NK-92 (cell line): ENCODE results near the gene PUS1.

Source experiments
- DNase-seq: peaks from one replicate; lab custom pipeline; 2025; ENCODE audit not compliant: unreplicated experiment; lab: John Stamatoyannopoulos, UW

PUS1 gene

GRCh38 chr12:131902332-131903241 is 26.5 kb upstream of the PUS1 start:
- DNase-seq, result no peak

- DNase-seq, result no peak
These were observed 25.5 kb upstream of the PUS1 start for GRCh38 chr12:131903270-131904255.

- no peak for DNase-seq
These were observed 24.7 kb upstream of the PUS1 start for GRCh38 chr12:131904346-131904745.

DNA sequence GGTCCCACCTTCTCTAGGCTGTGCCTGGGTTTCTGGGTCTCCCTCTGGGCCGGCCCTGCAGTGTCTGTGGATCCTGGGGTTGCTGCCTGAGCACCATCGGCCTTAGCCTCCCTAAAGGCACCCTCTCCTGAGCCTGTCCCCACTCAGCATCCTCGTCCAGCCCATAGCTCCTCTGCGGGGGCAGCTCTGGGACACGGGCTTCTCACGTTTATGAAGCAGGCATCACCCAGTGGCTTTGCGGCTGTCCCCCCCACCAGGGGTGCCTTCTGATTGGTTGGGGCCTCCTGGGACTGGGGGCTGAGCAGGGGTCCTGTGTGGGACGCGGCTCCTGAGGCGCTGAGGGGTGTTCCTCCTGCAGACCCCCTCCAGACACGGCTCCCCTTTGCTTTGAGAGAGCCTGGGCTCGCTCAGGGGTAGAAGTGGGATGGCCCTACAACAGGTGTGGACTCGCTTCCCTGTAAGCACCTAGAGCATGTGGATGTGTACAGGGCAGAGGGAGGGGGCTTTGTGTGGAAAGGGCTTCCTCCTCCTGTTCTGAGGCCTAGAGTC is 23.9 kb upstream of the PUS1 start:
- DNase-seq, result no peak

- no peak for DNase-seq
These were observed 23.4 kb upstream of the PUS1 start for GRCh38 chr12:131905630-131906091.

GRCh38 chr12:131907379-131908091 is 21.5 kb upstream of the PUS1 start:
- DNase-seq, result no peak

DNA sequence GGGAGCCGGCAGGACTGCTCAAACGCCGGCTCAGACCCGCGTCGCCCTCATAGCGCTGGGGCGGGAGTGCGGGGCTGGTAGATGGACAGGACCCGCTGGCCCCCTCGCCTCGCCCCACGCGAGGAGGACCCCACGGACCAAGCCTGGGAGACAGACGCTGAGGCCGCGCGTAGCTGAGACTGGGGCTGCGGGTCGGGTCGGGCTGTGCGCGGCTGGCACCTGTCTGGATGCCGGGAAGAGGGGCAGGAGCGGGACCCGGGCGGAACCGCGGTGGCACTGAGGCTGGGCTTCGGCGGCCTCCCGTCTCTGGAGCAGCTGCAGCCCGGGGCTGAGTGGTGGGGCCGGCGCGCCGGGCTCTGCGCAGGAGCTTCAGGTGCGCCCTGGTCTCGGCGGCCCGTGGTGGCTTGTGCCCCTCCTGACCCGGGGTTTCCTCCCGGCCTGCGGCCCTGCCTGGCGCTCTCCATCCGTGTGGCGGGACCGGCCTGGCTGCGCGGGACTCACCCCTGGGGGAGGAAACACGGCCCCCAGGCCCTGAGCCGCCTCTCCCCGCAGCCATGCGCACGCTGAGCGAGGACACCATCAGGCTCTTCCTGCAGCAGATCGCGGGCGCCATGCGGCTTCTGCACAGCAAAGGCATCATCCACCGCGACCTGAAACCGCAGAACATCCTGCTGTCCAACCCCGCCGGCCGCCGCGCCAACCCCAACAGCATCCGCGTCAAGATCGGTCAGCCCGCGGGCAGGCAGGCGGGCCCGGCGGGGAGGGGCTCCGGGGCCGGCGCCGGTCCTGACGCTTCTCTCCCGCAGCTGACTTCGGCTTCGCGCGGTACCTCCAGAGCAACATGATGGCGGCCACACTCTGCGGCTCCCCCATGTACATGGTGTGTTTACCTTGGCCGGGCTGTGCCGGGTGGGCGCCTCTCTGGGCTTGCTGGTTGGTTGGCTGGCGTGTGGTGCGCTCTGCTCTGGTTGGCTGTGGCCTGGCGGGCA is 20.7 kb upstream of the PUS1 start:
- DNase-seq, result no peak

DNA sequence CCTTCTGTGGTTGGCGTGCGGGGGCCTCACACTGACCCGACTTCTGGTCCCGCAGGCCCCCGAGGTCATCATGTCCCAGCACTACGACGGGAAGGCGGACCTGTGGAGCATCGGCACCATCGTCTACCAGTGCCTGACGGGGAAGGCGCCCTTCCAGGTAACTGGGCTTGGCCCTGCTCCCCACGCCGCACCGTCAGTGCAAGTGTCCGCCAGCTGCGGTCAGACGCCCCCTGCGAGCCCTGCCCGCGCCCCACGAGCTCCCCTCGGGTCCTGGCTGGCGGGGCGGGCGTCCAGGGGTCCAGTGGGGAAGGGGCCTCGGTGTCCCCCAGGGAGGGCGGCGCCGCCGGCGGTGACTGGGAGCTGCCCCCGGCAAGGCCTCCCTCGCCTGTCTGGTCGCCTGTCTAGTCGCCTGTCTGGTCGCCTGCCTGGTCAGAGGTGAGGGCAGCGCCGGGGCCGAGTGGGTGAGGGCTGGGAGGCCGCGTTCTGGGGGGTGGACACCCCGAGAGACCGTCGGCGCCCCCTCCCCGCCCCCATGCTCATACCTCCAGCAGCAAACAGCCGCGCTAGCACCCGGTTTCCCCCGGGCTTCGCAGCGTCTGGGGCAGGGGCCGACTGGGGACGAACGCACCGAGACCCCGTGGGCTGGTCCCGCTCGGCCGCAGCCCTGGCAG is 19.9 kb upstream of the PUS1 start:
- DNase-seq, result no peak

GRCh38 chr12:131909752-131910219 is 19.3 kb upstream of the PUS1 start:
- no peak for DNase-seq

GRCh38 chr12:131910302-131911027 is 18.6 kb upstream of the PUS1 start:
- DNase-seq, result no peak

DNA sequence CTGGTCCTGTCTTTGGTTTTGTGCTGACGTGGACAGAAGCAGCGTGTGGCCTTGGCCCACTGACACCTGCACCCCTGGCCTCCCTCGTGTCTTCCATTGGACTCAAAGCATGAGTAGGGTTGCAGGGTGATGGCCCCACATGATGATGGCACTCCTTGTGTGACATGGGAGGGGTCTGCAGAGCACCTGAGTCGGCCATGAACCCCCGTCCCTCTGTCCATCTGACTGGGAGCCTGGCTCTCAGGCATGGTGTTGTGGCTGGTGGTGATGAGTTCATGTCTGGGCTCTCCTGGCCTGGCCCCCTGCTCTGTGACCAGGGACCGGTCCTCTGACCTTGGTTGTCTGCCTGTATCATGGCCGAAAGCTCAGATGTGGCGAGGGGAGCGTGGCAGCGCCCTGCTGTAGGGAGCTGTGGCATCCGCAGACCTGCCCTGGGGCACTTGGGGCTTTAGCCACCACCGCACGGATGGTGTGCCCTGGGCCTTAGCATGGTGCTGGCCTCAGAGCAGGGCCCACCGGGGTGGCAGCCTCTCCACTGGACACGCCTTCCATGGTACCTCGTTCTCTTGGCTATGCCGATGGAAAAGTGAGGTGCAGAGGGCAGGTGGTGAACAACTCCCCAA is 17.9 kb upstream of the PUS1 start:
- no peak for DNase-seq

GRCh38 chr12:131911851-131912477 is 17.1 kb upstream of the PUS1 start:
- no peak for DNase-seq

- no peak for DNase-seq
These were observed 16.4 kb upstream of the PUS1 start for GRCh38 chr12:131912518-131913274.

GRCh38 chr12:131913666-131914065 is 15.4 kb upstream of the PUS1 start:
- no peak for DNase-seq

- no peak for DNase-seq
These were observed 14.8 kb upstream of the PUS1 start for GRCh38 chr12:131914179-131914702.

GRCh38 chr12:131915000-131915689 is 13.9 kb upstream of the PUS1 start:
- no peak for DNase-seq
